PFSK-1 (cell line): ENCODE measurements around the gene DYRK2.

Experiments used
- FOXP2 ChIP-seq: optimal IDR thresholded peaks from 2 replicates; pipeline ENCODE3; 2011; ENCODE audit warnings: borderline replicate concordance, control low read depth, inconsistent platforms; ENCODE audit not compliant: insufficient read depth; ENCODE audit errors: extremely low read length, extremely low read depth
- POLR2AphosphoS5 ChIP-seq: IDR thresholded peaks from 2 replicates; pipeline ENCODE4 v1.6.1; 2012; ENCODE audit warnings: low read depth, mild to moderate bottlenecking, control low read depth, low read length, moderate library complexity
- SIN3A ChIP-seq: IDR thresholded peaks from 2 replicates; pipeline ENCODE4 v1.6.1; 2012; ENCODE audit warnings: mild to moderate bottlenecking, low read length, moderate library complexity, borderline replicate concordance; ENCODE audit not compliant: insufficient read depth
- TAF1 ChIP-seq: IDR thresholded peaks from 2 replicates; pipeline ENCODE4 v1.6.1; 2012; ENCODE audit warnings: low read length, control low read depth, borderline replicate concordance; ENCODE audit not compliant: insufficient read depth
- TF ChIP-seq, protein P1 (sequence below), 2 experiments: IDR thresholded peaks; 2 replicates each; pipeline versions ENCODE4 v1.6.1 to v1.8.0; 2011 to 2012; ENCODE audit warnings: low read depth in 2 of 2, low read length in 2 of 2, control low read depth in 1 of 2, inconsistent platforms in 1 of 2, mild to moderate bottlenecking in 1 of 2, moderate library complexity in 1 of 2; ENCODE audit not compliant: insufficient read depth in 1 of 2

Gene DYRK2

DNA sequence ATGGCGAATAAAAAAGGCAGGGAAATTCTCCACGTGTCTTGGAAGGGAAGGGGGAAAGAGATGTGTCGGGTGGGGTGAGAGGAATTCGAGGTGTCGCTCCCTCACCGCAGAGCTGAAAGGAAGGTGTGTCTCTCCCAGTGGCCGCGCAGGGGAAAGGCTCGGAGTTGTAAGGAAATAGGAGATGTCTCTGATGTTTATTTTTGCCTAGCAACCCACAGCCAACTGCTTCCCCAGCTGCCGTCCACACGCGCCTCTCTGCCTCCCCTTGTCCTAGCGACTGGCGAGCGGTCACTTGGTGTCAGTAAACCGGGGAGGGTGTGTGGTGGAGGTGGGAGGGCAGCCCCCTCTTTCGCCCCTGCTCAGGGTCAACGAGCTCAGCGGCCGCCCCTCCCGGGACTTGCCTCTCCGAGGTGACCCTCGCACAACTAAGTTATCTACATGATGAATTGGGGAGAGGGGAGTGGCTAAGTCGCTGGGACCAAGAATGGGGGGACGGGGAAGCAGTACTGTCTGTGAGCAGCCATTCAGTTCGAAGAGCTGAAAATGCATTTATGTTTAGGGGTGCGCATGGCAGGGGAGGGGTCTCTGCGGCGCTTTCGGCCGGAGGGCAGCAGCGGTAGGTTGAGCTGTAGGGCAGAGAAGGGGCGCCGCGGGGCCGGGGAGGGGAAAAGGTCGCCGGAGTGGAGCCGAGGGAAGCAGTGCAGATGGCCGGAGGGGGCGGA is 585 bp upstream of the DYRK2 start:
- peak; percentile 73 for TF ChIP-seq FOXP2
- no peak; the same call in 1 of the 2 replicates for TF ChIP-seq TAF1
- peak; percentile 100 for TF ChIP-seq SIN3A

DNA sequence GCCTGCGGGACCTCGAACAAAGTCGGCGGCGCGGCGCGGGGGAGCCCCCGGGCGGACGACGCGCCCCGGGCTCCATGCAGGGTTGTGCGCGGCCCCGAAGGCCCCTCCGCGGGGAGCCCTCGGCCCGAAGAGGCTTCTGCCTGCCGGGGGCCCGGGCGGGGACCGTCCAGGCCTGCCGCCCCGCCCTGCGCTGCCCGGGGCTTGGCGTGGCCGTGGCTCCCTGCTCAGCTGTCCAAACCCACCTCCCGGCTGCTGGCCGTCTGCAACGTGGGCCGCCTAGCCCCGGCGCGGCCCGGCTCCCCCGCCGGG is 670 bp downstream of the DYRK2 start:
- TF ChIP-seq POLR2AphosphoS5 (no peak), TAF1 (no peak), SIN3A (no peak), FOXP2 (no peak)
- TF ChIP-seq, protein P1, sequence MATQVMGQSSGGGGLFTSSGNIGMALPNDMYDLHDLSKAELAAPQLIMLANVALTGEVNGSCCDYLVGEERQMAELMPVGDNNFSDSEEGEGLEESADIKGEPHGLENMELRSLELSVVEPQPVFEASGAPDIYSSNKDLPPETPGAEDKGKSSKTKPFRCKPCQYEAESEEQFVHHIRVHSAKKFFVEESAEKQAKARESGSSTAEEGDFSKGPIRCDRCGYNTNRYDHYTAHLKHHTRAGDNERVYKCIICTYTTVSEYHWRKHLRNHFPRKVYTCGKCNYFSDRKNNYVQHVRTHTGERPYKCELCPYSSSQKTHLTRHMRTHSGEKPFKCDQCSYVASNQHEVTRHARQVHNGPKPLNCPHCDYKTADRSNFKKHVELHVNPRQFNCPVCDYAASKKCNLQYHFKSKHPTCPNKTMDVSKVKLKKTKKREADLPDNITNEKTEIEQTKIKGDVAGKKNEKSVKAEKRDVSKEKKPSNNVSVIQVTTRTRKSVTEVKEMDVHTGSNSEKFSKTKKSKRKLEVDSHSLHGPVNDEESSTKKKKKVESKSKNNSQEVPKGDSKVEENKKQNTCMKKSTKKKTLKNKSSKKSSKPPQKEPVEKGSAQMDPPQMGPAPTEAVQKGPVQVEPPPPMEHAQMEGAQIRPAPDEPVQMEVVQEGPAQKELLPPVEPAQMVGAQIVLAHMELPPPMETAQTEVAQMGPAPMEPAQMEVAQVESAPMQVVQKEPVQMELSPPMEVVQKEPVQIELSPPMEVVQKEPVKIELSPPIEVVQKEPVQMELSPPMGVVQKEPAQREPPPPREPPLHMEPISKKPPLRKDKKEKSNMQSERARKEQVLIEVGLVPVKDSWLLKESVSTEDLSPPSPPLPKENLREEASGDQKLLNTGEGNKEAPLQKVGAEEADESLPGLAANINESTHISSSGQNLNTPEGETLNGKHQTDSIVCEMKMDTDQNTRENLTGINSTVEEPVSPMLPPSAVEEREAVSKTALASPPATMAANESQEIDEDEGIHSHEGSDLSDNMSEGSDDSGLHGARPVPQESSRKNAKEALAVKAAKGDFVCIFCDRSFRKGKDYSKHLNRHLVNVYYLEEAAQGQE (IDR thresholded peaks at IDR 0.05; ENCODE audit: insufficient read depth in 1 of 2, low read depth in 2 of 2, low read length in 2 of 2), result no peak

DNA sequence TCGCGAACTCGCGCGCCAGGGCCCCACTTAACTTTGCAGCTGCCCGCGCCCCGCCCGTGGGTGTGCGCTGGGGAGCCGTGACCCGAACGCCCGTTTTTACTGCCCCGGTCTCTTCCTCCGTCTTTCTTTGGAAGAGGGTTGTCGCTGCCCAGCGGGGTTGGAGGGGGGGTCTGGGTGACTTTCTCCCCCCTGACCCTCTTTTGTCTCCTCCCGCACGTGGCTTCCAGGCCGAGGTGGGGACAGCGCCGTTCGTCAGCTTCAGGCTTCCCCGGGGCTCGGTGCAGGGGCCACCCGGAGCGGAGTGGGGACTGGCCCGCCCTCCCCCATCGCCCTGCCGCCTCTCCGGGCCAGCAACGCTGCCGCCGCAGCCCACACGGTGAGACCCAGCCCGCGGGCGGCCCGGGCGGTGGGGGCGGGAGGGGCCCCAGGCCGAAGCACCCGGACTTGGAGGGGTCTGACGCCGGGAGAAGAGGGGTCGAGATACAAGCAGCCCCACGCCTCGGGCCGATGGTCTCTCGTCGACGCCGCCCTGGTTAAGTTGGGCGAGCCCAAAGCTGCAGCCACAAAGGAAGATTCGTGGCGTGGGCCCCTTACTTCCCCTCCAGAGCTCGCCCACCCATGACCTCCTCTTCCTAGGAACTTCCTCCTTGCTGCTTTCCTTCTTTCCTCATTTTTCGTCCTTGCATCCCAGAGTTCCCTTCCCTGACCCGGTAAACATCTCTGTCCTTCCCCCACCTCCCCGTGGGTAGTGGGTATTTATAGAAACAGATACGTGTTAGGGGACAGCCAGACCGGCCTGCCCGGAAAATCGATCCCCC is 1.2 kb downstream of the DYRK2 start:
- TF ChIP-seq POLR2AphosphoS5 (no peak), SIN3A (peak; percentile 55; the same call in 1 of the 2 replicates)

DNA sequence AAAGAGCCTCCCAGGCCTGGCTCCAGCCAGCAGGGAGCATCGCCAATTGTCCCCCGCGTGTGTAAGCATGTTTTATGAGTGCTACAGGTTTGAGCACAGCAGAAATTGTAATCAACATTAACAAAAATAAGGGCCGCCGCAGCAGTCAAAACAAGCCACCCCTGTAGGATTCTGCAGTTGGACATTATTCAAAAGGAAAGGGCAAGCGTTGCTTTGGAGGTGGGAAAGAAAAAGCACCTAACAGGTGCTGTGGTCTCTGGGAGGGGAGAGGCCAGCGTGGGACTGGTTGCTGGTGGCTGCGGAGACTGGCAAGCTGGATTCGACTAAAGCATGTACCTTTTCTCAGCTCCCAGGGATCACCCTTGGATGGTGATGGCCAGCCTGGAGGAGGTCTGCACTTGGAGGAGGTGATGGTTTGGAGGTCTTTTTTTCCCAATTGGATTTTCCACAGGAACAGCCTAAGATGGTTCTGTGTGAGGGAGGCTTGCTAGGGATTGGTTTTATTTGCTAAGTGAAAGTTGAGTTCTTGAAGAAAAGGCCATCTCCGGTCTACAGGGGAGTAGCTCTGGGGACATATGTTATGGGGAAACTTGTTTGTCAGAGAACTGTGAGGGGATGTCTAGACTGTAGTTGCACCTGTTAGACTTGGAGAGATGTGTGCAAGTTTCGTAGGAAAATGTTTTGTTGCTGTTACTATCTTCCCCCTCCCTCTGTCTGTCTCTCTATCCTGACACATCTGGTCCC is 2.0 kb downstream of the DYRK2 start:
- TF ChIP-seq TAF1 (no peak), SIN3A (no peak), FOXP2 (no peak), POLR2AphosphoS5 (no peak)
- TF ChIP-seq, protein P1 (IDR thresholded peaks at IDR 0.05; ENCODE audit: insufficient read depth in 1 of 2, low read depth in 2 of 2, low read length in 2 of 2), result no peak

DNA sequence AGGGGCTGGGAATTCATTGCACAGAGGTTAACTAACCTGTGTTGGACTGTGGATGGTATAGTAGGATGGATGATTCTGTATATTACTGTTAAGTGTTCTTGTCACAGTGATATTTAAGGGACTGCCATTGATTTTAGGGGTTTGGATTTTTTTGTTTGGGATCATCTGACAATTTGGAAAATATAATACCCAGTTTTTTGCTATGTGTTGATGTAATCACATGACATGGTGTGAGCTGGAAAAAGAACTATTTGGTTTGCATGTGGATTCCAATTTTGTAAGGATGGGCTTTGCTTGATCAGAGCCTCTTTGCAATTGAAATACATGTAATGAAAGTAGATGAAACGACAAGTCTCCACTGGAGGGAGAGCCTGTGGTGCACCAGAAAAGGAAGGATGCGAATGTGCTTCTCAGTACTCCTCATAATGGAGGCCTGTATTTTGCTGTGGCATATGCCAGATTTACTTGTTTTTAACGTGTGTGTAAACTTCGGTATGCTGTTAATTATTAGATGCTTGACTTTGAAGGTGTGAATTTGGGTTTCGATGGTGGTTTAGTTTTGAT is 2.7 kb downstream of the DYRK2 start:
- no peak for TF ChIP-seq TAF1
- TF ChIP-seq SIN3A, result no peak
- TF ChIP-seq, protein P1 (IDR thresholded peaks at IDR 0.05; ENCODE audit: insufficient read depth in 1 of 2, low read depth in 2 of 2, low read length in 2 of 2), result no peak
- TF ChIP-seq FOXP2, result no peak
- no peak for TF ChIP-seq POLR2AphosphoS5

DNA sequence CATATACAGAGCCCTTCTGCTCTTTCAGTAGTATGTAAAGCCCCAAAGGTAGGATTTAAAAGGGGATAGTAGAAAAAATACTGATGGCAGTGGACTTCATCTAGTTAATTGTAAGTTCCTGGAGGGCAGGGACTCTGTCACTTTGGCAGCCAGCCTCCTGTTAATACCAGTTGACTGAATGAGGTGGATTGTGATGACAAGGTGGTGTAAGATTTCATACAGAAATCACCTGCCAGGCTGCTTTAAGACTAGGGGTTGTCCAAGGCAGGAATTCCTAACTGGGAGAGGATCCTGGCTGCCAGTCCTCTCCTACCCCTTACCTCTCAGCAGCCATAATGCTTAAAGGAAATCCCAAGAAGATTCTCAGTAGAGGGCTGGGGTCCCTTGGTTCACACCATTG is 7.3 kb downstream of the DYRK2 start:
- TF ChIP-seq POLR2AphosphoS5 (no peak), SIN3A (no peak), TAF1 (no peak), FOXP2 (no peak)
- TF ChIP-seq, protein P1 (IDR thresholded peaks at IDR 0.05; ENCODE audit: insufficient read depth in 1 of 2, low read depth in 2 of 2, low read length in 2 of 2), result no peak
